ENCODE data around the gene ERFE.

Gene ERFE

DNA sequence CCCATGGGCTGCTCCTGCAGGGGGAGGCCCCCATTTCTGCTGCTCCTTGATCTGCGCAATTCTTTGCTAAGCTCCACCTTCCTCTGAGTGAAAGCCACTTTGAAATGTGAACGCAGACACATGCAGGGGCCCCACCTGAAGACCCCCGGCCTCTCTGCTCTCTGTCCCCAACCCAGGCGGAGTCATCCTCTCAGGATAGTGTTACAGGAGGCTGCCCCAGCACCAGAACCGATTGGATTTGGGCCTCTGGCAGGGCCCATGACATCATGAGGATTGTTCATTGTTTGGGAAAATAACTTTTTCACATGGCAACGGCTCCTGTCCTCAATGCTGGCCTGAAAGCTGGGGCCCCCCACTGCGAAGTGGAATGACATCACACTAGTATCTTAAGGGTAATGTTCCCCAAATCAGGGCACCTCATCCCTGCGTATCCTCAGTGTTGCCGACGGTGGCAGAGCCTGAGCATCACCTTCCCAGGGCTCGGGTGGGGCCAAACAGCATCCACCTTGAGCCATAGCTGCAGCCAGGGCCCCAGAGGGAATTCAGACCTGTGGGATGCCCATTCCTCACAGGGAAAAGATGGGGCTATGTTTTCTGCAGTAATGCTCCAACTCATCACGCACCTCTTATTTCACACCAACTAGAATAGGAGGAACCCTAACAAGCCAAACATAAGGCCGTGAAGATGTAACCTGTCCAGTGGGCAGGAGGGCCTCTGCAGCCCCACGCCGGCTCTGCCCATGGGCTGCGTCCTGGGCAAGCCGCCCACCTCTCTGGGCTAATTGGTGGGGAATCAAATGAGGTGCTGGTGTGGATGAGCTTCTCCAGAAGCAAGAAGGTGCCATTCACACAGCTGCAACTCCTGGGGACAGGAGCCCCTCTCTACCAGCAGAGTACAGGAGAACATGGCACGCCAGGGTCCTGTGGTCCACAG, 2.7 kb upstream of the ERFE start:
- no peak for DNase-seq

DNA sequence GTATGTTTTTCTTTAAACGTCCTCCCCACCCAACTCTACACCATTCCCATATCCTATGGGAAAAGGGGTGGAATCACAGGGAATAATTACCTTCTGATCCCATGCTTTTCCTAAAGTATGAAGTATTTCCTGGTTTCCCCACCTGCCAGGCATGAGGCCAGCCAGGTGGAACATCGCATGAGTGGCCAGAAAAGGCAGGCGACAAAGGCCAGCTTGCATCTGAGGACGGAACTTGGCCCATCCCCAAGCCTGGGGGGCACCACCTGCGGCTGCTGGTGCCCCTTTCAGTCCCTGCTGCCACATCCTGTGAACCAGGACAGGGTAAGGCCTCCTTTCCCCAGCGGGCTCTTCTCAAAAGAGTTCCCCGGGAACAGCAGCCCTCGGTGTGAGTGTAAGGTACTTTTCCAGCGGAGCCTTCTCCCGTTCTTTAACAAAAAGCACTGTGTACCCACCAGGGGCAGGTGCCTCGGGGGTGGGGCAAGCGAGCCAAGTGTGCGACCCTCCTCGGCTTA, 1.2 kb upstream of the ERFE start:
- DNase-seq: no peak

DNA sequence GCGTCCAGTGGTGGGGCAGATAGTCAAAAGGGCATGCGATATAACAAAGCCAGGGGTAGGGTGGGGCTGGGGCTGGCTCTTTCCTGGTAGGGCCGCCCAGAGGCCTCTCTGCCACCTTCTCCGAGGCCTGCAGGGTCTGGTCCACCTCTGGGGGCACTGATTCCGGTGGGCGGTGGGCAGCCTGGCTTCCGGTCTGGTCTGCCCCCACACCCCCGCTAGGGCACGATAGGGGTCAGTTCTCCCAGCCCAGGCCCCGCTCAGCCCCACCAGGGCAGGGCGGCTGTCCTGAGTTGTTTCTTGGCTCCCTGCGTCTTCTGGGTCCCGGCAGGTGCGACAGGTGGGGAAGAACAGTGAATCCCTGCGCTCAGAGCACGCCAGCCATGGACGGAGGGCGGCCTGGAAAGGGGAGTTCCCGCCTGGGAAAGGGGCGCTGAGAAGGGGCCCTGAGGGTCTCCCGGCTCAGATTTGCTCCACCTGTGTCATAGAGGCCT, 707 bp upstream of the ERFE start:
- no peak for DNase-seq

DNA sequence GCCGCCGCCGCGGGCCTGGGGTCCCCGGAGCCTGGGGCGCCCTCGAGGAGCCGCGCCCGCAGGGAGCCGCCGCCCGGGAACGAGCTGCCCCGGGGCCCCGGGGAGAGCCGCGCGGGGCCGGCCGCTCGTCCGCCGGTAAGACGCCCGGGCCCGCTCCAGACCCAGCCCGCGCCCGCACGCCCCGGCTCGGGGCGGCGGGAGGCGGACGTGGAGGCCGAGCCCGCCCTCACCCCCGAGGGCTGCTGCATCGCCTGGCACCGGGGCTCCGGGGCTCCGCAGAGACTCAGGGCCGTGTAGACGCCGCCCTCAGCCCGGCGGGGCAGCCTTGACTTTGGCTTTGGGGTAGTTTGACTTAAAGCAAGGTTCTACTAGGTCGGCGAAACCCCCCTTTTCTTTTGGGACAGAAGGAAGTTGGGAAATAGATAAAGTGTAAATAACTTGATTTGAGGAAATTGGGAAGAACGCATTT, 335 bp downstream of the ERFE start:
- no peak for DNase-seq

DNA sequence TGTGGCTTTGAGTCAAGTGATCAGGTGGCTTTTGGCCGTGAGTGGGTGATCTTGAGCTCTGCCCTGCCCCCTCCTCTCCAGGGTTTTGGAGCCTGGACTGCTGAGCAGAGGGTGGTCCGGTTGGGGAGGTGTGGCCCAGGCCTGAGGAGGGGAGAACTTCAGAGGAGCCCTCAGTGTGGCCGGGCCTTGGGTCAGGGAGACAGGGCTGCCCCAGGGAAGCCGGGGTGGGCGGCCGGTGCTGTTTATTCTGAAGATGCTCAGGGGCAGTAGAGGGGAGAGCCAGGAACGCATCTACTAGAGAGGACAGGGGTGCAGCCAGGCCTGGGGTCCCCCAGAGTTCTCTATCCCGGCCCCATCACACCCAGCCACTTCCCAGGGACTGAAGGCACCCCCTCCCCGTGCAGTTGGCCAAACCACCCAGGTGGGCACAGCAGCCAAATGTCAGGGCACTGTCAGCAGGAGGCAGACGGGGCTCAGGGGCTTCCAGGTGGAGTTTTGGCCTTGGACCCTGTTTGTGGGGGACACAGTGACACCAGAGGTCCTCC, 963 bp downstream of the ERFE start:
- DNase-seq: no peak

DNA sequence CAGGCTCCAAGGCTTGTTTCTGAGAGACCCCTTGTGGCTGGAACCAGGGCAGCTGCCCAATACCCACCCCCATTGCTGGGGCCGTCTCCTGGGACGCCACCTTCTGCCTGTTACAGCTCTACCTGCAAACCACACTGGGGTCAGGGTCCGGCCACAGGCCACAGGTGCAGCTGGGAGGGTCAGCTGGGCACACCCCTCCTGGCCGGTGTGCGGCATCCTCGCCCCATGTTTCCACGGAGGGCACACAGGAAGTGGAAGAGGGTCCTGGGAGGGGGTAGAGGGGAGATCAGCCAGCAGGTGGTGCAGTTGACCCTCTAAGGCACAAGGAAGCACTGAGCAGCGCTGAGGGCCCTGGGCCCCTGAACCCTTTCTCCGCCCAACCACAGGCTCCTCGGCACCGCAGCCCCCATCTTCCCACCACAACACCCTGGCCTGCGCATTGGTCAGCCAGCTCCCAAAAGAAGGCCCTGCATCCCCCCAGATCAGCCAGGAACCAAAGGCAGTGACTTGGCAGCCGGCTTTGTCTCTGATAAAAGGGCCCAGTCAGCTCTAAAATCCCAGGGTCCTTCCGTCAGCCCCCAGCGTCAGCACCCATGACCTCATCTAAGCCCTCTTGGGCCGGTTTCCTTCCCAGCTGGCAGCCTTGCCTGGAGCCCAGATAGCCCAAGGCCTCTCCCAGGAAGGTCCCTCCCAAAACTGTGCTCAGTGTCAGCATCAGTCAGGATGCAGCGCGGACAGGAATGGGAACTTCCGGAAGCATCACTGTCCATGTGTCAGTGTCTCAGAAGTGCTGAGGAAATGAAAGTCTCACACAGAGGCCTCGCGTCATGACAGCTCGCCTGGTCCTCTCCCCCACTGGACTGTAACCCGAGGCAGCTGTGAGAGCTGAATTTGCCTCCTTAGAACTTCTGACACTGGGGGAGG, 1.7 kb downstream of the ERFE start:
- no peak for DNase-seq

DNA sequence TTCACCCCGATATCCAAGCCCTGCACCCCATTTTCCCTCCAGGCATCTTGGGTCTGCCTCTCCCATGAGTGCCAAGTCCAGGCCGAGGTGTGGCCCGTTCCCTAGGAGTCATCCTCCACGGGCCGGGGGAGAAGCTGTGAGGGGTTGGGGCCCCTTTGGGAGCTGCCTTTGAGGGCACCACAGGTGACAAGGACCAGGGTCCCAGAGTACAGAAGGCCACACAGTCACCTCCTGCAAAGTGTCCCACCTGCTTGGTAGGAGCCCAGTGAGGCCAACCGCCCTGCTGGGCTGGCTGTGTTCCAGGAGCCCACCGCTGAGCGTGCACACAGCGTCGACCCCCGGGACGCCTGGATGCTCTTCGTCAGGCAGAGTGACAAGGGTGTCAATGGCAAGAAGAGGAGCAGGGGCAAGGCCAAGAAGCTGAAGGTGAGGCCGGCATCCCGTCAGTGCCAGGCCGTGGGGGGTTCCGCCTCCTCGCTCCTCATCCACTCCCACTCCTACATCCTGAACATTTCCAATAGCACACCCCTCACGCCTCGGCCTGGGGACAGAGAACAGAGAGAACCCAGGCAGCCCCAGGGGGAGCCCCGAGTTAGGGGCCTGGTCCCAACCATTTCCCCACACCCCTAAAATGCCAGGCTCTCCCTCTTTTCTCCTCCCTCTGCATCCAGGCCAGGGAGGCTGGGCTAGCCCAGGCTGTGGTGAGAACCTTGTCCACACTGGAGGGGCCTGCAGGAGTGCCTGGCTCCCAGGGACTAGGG, 2.7 kb downstream of the ERFE start:
- no peak for DNase-seq

DNA sequence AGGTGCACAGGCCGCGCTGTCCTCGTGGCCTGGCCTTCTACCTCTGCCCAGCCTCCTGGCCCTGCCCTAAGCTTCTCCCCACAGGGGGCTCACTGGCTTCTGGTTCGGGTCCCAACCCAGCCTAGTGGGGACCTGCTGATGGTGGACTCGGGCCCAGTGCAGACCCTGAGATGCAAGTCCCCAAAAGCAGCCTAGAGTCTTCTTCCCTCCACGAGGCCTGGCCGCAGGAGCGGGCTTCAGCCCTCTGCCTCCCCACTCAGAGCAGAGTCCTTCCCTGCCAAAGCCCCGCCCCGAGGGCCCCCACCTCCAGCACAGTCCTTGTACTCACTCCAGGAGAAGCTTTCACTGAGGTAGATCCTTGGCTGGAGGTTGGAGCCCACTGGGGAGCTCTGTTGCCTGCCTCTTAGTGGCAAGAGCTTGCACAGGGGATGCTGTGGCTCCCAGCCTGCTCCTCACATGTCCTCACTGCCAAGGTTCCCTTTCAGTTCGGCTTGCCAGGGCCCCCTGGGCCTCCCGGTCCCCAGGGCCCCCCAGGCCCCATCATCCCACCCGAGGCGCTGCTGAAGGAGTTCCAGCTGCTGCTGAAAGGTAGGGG, 3.6 kb downstream of the ERFE start:
- no peak for DNase-seq

DNA sequence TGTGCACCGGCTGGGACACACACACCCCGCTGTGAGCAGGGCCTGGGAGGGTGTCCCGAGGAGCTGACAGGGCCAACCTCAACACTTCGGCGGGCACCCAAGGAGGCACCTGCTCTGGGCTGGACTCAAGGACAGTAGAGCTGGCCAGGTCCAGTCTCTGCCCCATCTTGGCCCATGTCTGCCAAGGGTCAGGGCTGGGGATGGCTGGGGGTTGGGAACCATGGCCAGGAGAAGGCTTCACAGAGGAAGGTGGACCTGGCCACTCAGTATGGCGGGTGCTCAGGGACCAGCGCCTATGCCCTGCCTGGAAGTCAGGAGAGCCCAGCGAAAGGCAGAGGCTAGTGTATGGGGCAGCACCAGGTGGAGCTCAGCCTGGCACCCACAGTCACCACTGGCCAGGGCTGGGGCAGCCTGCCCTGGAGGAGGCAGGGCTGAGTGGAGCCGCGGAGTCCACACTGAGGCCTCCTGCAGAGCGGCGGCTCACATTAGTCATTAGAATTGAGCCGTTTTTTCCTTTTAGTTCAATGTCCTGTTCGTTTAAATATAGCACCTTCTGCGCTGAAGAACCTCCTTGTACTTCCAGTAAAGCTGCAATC, 4.2 kb downstream of the ERFE start:
- no peak for DNase-seq

DNA sequence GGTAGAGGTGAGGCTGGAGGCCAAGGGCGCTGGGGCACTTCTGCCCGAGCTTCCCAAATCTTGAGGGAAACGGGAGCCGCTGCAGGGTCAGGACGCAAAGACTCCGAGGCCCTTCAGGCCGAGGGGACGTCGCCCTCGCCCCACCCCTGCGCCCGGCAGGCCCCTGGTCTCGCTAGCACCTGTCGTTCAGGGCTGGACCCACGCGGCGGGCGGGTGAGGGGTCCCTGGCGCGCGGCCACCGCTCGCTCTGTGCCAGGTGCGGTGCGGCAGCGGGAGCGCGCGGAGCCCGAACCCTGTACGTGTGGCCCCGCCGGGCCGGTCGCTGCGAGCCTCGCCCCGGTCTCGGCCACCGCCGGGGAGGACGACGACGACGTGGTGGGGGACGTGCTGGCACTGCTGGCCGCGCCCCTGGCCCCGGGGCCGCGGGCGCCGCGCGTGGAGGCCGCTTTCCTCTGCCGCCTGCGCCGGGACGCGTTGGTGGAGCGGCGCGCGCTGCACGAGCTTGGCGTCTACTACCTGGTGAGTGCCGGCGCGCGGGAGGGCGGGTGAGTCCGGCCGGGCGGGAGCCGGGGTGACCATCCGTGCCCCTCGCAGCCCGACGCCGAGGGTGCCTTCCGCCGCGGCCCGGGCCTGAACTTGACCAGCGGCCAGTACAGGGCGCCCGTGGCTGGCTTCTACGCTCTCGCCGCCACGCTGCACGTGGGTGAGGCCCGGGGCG, 4.9 kb downstream of the ERFE start:
- DNase-seq: no peak

DNA sequence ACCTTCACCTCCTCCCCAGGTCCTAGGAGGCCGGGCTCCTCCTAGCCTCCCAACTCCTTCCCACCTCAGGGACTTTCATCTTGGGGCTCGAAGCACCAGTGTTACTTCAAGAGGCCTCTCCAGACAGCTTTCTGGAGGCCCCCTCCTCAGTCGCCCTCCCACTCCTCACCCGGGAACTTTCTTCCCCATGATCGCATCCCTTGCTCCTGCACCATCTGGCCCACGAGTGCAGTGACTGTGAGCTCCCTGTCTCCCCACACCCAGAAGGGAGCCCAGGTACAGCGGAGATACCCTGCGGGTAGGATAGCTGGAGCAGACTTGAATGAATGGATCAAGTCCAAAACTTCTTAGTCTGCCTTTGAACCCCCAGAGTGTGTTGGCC, 6.1 kb downstream of the ERFE start:
- no peak for DNase-seq

DNA sequence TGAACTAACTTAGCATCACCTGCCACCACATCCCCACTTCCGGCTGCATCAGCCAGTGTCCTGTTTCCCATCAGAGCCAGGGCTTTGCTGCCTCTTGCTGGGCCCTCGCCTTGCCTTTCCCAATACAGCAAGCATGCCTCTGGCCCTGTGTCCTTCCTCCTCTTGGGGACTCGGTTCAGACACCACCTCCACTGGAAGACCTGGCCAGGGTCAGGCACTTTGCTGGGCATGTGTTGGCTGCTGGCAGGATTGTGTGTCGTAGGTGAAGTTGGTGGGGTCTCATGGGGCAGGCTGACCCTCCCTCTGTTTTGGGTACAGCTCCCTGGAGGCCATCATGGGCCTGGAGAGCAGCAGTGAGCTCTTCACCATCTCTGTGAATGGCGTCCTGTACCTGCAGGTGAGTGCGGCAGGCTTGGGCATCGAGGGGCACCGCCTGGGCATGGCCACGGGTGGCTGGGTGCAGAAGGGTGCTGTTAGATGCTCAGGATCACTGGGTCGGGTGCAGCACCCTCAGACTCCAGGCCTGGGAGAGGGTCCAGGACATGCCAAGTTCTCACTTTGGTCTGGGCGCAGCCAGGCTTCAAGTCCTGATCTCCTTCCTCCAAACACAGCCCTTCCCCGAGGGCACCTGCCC, 6.6 kb downstream of the ERFE start:
- no peak for DNase-seq

DNA sequence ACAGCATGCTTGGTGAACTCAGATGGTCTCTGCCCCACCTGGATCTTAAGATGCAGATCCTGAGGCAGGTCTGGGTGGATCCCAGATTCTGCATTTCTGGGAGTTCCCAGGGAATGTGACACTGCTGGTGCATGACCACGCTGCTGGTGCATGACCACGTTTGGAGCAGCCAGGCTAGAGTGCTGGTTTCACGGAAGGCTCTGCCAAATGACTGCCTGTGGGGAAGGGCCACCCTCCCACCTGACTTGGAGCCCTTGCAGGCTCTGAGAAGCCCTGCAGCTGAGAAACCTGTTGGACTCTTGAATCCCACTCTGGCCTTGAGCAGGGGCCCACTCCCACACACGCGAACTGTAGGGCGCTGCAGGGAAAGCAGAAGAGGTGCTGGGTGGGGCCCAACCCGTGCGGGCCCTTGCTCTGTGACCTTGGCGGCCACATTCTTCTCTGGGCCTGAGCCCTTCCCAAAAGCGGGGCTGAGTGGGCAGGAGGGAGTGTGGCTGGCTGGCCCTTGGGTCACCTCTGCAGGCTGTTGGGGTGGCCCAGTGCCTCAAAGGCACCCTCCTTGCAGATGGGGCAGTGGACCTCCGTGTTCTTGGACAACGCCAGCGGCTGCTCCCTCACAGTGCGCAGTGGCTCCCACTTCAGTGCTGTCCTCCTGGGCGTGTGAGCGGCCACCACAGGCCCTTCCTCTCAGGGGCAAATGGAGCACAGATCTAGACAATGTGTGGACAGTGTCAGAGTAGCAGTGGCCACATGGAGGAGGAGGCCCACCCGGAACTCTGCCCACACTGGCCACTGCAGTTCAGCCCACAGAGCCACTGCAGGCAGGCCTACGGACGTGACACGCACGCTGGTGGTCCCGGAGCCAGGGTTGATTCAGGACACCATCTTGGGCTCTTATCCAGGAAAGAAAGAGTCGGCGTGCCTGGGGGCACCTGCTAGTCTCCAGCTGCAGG, 7.9 kb downstream of the ERFE start:
- no peak for DNase-seq

DNA sequence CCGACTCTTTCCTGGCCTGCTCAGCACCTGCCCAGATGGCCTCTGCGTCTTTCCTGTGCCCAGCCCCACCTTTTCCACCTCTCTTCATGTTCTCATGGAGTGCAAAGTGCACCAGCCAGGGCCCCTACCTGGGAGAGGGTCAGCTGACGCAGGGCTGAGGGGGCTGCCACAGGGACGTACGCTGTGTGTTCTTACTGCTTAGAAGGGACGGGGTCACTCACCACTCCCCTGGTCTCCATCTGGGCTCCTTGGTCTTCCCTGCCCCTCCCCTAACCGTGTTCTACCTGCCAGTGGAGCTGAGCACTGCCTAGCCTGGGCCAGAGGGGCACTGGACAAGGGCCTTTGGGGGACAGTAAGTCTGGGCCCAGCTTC, 8.6 kb downstream of the ERFE start:
- DNase-seq: no peak

DNA sequence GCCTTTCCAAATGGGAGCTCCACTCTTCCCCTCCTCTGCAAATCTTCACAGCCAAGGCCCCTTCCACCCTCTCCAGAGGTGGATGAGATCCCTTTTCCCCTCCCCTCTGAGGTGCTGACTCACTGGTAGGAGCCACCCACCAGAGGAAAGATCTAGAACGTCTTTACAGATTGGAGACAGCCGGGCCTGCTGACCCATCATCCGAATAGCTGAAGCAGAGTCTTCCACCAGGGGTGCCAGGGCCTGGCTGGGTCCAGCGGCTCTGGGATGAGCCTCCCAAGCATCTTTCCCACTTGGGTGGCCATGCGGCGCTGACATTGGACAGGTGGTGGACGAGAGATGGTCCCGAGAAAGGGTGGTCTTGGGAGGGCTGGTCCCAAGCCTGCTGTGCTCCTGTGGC, 9.0 kb downstream of the ERFE start:
- DNase-seq: no peak

DNA sequence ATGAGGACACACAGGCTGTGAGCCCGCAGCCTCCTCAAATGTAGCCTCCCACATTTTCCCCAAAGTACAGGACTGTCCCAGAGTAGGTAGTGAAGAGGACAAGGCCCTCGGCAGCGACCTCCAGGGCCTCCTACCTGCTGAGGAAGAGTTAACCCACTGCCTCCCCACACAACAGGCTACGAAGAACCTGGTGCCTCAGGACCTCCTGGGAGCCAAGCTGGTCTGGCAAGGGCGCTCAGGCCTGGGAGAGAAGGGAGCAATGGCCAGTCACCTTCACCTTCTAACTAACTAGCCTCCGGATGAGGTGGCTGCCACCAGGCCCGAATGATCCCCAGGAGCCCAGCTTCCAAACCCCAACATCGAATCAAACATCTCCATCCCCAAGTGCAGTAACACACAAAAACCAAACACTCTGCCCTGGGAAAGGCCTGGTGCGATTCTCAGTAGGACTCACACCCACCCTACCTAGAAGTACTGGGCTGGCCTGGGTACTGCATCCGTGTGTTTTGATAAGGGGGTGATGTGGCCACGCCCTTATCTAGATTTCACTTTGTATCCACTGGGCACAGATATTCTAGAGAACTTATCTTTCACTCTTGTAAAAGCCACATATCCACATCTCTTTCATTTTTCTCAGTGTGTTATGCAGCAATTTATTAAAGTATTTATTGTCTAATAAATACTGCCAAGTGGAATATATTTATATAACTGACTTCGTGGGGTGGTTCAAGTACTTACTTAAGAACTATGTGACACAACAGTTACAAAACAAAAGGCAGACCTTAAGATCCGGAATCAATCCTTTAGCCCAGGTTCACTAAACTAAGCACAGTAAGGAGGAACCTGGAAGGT, 9.7 kb downstream of the ERFE start:
- DNase-seq: no peak

DNA sequence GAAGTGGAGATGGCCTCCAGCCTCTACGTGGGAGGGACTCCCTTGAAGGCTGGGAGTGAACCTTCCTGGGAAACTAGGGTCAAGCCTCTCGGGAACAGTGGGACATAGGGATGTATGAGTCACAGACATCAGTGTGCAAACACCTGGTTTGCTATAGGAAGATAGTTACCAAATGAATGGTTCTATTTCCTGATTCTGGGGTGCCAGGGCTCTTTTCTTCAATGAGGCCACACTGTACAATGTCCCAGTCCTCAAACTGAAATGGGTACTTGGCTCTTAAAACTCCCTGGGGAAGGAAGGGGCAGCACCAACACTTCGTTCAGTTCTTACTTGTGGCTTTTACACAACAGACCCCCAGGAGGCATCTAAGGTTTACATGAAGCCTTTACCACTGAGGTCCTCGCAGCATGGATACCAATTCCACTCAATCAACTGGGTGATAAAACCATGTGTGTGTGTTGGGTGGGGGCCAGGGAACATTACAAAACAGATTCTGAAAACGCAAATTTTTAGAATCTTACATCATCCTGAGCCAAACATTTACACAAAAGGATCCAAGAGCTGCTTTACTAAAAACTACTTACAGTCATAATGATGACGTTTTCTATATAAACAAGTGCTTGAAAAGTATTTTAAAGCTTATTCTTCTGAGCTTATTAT, 10.4 kb downstream of the ERFE start:
- DNase-seq: no peak

Measured in CD4-positive, alpha-beta T cell treated with Interleukin-4 for 1 hour (primary cell).